Suprapubic skin (tissue), 3 donors: Measurements from ENCODE around the gene NUP43.

Experiments
- EP300 ChIP-seq: sonication (generic); formaldehyde crosslinking; IDR thresholded peaks from one replicate; pipeline ENCODE4 v1.6.1; 2017; ENCODE audit warnings: antibody characterized with exemption
- TF ChIP-seq, protein P1 (sequence below), 2 donors: fragments of 200-600 bp in 1 of 2; fragments of 450-650 bp in 1 of 2; sonication (generic) in 1 of 2; IDR thresholded peaks; one replicate each; pipeline ENCODE4 v1.5.1; 2016 to 2019; ENCODE audit warnings: antibody characterized with exemption in 2 of 2, mild to moderate bottlenecking in 1 of 2, moderate library complexity in 1 of 2

DNA sequence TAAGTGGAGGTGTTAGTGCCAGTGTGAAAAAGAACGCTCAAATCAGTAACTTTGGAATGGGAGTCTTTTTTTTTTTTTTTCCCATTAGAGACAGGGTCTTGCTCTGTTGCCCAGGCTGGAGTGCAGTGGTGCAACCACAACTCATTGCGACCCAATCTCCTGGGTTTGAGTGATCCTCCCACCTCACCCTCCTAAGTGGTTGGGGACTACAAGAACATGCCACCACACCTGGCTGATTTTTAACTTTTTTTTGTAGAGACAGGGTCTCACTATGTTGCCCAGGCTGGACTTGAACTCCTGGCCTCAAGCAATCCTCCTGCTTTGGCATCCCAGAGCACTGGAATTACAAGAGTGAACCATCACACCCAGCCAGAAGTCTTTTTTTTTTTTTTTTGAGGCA lies 48.2 kb downstream of the NUP43 start:
- no peak for TF ChIP-seq EP300
- TF ChIP-seq, protein P1, sequence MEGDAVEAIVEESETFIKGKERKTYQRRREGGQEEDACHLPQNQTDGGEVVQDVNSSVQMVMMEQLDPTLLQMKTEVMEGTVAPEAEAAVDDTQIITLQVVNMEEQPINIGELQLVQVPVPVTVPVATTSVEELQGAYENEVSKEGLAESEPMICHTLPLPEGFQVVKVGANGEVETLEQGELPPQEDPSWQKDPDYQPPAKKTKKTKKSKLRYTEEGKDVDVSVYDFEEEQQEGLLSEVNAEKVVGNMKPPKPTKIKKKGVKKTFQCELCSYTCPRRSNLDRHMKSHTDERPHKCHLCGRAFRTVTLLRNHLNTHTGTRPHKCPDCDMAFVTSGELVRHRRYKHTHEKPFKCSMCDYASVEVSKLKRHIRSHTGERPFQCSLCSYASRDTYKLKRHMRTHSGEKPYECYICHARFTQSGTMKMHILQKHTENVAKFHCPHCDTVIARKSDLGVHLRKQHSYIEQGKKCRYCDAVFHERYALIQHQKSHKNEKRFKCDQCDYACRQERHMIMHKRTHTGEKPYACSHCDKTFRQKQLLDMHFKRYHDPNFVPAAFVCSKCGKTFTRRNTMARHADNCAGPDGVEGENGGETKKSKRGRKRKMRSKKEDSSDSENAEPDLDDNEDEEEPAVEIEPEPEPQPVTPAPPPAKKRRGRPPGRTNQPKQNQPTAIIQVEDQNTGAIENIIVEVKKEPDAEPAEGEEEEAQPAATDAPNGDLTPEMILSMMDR (IDR thresholded peaks at IDR 0.05) = no peak
